ENCODE measurements around the gene SHPK.
A peak's percentile ranks its signal among the peaks of the same experiment; 100 is the strongest.

SHPK gene

DNA sequence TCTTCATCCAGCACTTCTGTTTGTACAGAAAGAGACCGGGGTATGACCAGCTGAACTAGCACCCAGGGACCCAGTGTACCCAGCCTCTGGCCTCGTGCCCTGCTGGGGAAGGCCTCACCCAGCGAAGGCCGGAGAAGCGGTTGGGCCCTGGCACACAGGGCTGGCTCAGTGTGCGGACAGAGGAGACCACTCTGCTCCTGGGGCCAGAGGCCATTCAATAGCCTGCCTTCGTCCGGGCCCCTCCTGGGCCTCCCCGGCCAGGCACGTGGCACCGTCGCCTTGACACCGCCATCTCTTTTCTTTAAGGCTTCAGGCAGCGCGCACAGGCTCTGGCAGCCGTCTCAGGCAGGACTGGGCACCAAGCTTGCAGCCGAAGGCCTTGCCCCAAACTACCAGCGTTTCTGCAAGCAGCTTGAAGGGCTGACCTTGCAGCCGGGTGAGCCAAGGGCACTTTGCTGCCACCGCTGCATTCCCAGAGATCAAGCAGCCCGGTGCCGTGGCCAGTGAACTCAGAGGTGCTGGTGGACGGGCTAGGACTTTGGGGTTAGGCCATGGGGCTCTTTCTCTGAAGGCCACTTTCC lies 24.4 kb upstream of the SHPK start:
- no peak for DNase-seq

DNA sequence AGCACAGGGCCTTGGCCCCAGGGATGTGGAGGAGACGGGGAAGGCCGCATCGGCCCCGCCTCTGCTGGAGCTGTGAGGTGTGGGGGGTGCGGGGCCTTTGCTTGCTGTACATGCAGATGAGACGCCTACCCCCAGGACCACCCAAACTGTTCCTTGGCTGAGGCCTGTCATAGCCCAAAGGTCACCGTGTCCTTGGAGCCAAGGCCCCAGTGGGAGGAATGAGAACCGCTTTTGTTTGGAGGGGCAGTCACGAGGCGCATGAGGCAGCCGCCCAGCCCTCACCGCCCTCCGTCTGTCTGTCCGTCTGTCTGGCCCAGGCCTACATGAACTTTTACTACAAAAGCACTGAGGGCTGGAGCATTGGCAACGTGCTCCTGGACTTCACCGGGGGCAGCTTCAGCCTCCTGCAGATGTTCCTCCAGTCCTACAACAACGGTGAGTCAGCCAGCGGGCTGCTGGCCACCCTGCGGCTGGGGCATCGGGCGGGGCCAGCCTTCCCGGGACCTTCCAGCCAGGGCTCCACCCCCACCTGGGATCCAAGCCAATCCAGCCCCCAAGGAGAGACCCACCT lies 23.6 kb upstream of the SHPK start:
- peak; percentile 68 for DNase-seq

DNA sequence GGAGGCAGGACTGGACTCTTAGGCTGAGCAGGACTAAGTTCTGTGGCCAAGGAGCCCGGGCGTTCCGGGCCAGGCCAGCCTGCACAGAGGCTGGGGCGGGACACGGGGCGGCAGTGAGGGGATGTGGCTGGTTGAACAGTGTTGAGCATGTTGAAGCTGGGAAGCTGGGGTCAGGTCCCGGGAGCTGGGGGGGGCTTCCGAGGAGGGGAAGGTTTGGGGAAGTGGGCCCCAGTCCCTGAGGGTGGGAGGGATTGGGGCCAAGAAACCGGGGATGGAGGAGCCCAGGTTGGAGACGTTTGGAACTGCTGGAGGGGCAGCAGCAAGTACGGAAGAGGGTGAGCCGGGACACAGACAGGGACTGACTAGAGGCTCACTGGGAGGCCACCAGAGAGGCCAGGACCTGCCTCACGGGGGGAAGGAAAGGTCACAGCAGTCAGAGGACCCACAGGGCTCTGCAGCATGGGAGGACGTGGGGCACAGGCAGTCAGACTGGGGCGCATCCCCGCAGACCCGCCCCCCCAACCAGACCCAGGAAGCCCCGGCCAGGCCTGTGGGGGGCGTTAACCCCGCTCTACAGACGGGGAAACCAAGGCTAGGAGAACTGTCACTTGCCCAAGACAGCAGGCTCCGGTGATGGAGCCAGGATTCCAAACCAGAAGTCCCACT lies 22.9 kb upstream of the SHPK start:
- DNase-seq, result no peak

DNA sequence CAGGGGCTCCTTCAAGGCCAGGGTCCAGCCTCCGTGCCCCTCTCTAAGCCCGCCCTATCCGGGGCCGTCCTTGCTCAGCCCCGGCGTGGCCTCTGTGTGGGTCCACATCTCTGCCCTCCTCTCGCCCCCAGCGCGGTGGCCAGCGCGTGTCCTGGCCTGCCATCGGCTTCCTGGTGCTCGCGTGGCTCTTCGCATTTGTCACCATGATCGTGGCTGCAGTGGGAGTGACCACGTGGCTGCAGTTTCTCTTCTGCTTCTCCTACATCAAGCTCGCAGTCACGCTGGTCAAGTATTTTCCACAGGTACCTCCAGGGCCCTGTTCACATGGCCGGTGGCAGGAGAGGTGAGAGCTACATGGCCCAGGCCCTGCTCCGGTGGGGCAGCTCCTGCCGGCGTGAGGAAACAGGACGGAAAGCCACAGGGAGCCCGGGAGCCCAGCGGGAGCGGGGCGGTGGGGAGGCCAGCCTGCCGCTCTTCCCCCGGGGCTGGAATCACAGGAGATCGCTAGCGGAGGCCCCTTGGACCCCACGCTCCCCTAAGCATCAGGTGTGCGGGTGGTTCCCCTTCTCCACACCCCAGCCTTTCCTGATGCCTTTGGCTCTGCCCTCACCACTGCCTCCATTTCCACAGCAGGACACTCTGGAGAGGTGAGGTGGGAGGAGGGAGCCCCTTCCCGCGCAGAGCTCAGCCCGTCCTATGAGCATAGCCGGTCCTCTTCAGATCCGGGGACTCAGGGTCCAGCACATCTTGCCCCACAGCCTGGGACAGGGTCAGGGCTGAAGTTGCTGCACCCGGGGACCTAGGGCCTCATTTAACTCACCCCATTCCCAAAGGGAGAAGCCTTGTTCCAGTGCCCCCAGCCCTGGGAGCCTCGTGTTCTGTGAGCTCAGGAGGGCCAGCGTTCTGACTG lies 22.1 kb upstream of the SHPK start:
- no peak for DNase-seq

DNA sequence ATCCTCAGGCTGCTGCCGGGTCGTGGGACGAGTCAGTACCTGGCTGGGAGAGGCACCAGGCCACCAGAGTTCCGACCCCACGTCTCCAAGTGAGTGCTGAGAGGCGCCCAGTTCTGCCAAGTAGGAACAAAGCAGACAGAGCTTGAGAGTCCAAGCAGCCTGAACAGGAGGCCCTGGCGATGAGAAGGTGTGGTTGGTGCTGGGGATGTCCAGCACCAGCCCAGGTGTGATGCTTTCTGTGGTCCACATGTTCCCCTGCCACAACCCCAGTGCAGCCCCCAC lies 21.5 kb upstream of the SHPK start:
- DNase-seq, result no peak

DNA sequence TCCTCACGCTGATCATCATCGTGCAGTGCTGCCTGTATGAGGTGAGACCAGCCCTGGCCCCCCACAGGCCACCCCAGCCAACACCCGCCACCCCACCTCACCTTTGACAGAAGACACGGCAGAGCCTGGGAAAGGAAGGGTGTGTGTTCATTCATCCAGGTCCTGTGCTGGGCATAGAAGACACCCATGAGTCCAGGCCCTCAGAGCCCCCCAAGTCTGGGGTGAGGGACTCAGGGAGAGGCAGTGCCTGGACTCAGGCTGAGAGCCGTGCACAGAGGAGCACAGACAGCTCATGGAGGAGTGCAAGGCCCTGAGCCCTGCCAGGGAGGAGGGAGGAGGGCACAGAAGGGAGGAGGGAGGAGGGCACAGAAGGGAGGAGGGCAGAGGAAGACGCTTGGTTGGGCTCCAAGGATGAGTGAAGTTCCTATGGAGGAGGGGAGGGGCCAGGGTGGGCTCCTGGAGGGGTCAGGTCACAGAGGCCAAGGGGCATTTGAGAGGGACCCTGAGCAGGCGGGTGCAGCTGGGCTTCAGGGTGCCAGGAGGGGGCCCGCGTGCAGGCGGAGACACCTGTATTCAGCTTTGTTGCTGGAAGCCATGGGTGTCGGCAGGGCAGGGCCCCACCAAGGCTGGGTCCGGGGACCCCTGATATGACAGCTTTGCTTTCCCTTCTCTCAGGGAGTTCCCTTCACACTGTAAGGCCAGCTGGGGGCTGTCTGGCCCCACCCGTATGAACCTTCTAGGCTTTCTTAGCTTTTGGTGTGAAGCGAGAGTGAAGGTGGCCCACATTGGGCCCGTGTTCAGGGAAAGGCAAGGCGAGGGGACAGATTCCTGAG lies 20.9 kb upstream of the SHPK start:
- DNase-seq, result no peak

DNA sequence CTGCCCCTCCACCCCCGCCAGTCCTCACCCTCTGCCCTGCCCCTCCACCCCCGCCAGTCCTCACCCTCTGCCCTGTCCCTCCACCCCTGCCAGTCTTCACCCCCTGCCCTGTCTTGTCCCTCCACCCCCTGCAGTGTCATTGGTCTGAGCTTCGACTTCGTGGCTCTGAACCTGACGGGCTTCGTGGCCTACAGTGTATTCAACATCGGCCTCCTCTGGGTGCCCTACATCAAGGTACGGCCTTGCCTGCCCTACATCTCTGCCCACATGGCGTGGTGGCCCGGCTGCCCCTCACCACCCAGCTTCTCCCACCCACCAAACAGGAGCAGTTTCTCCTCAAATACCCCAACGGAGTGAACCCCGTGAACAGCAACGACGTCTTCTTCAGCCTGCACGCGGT lies 20.3 kb upstream of the SHPK start:
- DNase-seq, result no peak

DNA sequence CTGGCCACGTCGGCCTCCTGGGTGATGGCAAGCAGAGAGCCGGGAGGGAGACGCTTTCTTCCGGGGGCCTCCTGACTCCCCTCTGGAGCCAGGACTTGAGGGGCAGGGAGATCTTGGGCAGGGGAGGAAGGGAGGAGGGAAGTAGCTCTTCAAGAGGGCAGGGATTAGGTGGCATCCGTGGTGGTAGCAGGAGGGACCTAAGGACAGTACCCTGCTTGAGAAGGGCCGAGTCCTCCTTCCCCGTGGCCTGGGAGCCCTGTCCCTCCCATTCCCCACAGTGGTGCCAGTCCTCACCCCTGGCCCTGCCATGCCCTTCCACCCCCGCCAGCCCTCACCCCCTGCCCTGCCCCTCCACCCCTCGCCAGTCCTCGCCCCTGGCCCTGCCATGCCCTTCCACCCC lies 19.7 kb upstream of the SHPK start:
- DNase-seq, result no peak

DNA sequence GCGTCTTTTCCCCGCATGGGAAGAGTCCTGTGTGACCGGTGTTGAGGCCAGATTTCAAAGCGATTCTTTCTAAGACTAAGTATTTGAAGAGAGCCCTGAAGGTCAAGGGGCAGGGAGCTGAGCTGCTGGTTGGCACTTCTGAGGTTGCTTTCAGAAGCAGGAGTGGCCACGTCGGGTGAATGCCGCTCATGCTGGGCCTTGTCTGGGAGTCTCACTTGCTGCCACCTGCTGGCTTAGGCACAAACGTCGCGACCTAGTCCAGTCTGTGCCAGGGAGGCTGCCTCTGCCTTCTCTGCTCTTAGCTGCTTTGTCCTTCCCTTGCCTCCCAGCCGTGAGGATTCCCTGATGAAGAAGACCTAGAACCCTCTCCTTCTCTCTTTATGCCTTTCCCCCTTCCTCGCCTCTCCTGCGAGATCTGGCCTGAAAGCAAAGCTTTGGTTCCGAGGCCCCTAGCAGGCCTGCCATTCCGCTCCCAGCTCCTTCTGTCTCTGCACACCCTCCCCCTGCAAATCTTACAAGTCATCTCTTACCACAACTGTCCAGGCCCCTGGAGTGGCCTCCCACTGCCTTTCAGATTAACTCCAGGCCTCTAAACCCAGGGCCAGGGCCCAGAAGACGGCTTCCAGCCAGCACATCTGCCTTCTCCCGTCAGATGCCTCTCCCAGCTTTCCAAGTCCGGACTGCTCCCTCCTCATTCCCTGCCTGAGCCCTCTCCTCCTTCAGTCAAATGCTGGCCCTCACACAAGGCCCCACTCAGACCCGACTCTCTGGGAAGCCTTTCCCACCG lies 11.9 kb upstream of the SHPK start:
- DNase-seq, result peak; percentile 77

DNA sequence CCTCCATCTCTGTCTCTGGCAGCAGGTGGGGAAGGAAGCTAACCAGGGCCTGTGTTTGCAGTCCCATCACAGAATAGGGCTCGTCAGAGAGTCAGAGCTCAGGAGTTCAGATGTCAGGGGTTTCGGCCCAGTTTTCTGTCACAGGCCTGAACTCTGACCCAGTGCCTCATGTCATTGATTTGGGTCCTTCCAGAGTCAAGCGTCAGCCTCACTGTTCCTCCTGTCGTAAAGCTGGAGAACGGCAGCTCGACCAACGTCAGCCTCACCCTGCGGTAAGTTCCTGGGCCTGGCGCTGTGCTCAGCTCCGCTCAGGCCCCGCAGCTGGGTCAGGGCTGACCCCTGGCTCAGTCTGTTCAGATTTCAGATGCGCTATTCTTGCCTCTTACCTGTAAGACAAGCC lies 11.2 kb upstream of the SHPK start:
- DNase-seq, result no peak

DNA sequence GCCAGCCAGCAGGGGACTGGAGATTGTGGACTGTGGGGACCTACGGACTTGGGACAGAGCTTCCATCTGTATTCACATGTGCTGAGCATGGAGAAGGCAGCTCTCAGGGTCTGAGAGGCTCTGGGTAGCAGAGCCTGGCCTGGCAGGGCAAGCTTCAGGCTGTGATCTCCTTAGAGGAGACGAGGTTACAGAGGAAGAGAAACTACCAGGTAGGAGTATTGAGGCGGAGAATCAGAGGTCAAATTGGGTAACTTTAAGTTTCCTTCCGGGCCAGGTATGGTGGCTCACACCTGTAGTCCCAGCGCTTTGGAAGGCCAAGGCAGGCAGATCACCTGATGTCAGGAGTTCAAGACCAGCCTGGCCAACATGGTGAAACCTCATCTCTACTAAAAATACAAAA lies 9.3 kb upstream of the SHPK start:
- no peak for DNase-seq

DNA sequence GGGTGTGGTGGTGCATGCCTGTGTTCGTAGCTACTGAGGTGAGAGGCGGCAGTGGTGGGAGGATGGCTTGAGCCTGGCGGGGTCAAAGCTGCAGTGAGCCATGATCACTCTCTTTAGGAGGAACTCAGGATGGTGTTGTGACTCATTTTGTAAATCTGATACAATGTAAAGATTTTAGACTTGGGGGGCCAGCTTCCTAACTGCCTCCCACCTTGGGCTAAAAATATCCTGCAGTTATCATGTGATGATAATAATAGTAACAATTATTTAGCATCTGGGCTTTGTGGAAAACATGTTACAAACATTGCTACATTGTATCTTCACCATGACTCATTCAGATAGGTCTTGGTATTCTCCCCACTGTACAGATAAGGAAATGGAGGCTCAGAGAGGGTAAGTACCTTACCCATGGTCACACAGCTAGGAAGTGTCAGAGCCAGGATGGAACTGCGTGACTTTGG lies 7.9 kb upstream of the SHPK start:
- DNase-seq, result no peak

DNA sequence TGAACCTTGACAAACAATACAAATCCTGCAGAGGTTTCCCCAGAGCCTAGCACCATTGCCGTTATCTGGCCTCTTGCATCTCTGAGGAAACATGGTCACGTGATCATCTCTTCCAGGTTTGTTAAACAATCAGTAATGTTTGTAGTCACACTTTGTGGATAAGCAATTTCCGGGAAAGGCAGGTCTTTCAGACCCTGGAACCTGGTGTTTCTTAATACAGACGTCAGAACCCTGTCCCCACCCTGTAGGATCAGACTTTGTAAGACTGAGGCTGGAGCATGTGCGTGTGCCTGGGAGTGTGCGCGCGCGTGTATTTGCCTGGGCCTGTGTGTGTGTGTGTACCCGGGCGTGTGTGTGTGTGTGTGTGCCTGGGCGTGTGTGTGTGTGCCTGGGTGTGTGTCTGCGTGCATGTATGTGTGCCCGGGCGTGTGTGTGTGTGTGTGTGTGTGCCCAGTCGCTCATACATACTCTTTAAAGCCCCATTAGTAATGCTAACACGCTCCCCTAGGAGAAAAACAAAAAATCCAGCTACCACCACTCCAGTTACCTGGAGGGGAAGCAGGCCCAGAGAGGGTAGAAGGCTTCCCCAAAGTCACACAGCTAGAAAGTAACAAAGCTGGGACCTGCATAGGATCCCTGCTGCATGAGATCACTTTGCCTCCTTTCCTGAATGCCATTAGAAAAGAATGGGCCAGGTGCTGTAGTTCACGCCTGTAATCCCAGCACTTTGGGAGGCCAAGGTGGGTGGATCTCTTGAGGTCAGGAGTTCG lies 5.9 kb upstream of the SHPK start:
- no peak for DNase-seq

DNA sequence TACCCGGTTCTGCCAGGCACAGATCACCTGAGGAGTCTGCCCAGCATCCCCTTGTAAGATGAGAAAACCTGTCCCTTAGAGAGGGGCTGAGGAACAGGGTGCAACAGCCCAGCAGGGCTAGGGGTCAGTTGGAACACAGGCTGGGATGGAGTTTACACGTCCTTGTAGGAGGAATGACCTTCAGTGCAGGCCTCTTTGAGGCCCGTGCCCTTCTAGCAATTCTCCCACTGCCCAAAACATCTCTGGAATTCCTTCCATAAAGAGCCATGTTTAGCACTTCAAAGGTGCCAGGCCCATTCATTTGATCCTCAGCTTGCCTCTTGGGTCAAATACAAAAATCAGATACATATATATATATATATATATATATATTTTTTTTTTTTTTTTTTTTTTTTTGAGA lies 5.0 kb upstream of the SHPK start:
- no peak for DNase-seq

DNA sequence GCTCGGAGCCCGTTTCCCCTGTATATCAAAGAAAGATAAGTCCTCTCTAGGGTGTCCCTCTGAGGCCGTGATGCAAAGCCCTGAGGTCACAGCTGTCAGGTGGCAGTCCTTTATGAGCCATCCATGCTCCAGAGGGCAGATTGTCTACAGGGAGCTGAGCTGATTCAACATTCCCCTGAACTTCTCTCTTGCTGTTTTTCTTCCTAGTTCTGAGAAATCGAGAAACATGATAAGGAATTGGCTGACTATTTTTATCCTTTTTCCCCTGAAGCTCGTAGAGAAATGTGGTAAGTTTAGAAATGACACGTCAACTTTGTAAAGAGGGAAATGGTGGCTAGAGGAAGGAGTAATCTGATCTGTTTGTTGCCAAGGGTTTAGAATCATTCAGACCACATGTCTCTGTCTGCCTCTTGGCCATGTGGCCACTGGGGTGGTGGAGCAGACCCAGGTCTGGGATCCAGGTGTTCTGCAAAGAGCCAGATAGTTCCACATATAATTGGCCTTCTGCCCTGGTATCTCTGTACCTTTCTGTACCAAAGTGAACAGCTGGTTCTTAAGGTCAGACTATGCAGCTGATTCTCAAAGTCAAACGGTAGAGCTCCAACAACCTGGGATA lies 4.0 kb upstream of the SHPK start:
- no peak for DNase-seq

DNA sequence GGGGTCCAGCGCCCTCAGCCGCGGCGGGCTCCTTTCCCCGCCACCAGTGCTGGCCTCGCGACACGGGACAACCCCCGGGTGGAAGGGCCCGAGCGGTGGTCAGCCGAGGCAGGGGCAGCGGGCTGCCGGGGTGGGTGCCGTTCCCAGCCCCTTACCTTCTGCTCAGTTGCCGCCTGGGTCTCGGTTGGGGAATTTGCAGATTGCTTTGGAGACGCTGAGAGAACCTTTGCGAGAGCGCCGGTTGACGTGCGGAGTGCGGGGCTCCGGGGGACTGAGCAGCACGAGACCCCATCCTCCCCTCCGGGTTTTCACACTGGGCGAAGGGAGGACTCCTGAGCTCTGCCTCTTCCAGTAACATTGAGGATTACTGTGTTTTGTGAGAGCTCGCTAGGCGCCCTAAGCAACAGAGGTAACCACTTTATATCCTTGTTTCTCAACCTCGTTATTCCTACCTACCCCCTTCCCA lies 891 bp upstream of the SHPK start:
- no peak for DNase-seq

DNA sequence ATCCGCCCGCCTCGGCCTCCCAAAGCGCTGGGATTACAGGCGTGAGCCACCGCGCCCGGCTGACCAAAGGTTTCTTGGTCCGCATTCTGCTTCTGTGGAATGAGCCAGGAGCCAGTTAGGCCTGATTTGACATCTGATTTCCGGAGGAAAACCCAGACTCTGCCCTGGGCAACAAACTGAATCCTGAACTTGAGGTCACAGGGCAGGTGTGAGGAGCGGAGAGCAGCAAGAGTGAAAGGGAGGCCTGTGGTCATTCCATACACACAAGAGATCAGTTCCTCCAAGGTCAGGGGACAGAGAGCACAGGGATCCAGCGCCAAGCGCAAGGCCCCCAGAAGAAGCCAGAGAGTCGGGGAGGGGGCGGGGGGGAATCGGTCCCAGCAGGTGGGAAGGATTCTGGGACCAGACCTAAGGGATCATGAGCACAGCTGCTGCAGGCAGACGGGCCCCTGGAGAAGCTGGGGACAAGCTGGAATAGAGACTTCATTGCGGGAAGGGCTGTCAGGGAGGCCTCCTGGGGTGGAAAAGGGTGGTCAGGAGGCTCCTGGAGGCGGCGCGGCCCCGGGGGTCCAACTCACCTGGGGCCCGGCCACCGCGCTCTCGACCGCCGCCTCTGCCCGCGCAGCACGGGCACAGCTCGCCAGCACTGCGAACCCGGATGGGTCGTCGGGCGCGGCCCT lies 436 bp downstream of the SHPK start:
- DNase-seq, result peak; percentile 46

DNA sequence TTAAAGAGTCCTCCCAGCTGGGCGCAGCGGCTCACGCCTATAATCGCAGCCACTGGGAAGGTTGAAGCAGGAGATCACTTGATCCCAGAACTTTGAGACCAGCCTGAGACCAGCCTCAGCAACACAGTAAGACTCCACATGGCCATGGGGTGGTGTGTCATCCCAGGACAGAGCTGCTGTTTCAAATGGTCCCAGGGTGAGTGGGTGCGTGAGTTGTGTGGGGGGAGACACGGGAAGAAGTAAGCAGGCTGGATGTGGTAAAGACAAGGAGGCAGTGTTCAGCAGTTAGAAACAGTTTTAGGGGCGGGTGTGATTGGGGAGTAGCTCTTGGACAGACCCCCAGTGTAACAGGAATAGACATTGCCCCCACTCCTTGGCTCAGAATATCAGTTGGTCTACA lies 3.8 kb downstream of the SHPK start:
- no peak for DNase-seq

DNA sequence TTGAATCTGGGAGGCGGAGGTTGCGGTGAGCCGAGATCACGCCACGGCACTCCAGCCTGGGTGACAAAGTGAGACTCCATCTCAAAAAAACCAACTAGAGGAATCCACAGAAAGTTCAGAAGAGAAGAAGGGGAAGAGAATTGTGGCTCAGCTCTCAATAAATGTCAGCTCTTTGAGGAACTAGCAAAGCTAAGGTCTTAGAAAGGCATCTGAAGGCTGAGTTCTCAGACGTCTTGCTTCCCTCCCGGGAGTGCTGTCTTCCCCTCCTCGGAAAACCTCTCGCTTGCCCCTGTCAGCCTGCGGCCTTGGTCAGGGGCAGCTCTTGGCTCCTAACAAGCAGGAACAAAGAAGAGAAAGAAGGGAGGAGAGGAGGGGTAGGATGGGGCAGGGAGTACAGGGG lies 5.3 kb downstream of the SHPK start:
- no peak for DNase-seq

DNA sequence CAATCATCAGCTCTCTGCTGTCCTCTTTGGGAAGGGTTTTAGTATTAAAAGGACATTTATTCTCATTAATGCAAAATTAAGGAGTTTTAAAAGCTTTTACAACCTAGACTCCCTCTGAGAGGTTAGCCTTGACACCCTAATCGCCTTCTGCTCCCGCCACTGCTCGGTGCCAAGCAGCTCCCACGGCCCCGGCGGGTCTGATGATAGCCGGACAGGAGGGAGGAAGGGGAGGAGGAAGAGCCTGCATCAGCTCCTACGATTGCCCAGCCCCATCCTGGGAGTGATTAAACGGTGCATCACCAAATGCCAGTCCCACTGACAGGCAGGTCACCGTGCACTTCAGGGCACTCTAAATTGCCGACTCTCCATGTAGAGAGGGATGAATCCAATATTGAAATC lies 8.3 kb downstream of the SHPK start:
- no peak for DNase-seq

Measured in femur (tissue), 1 donor.